Psoas muscle (tissue), 8 donors: ENCODE measurements around the gene PCCA. TPM values are rescaled to one million over a fixed set of nuclear protein-coding genes. Genes with fewer than 3 reads are reported as not detected.

Experiments used
- ATAC-seq, 4 donors: fragments of 200-7000 bp; cut with Tn5 transposase; one replicate each; pipeline ENCODE4 v1.9.1; 2020; ENCODE audit warnings: moderate library complexity in 3 of 4, mild to moderate bottlenecking in 2 of 4
- DNase-seq, 2 donors: peaks; one replicate each; pipeline ENCODE4 v3.0.0-alpha.2; 2020
- H3K27ac ChIP-seq: fragments of 200-600 bp; one replicate; pipeline ENCODE4 v1.8.0; 2022
- H3K27me3 ChIP-seq, 3 donors: fragments of 200-600 bp in 1 of 3; one replicate each; pipeline versions ENCODE4 v1.6.1 to v1.8.0; 2013 to 2022; ENCODE audit warnings: low read length in 2 of 3, mild to moderate bottlenecking in 2 of 3, moderate library complexity in 1 of 3; ENCODE audit not compliant: insufficient read depth in 3 of 3
- H3K36me3 ChIP-seq, 2 donors: fragments of 200-600 bp in 1 of 2; one replicate each; pipeline versions ENCODE4 v1.6.1 to v1.8.0; 2013 to 2022; ENCODE audit warnings: low read depth in 1 of 2, mild to moderate bottlenecking in 1 of 2, moderate library complexity in 1 of 2; ENCODE audit not compliant: insufficient read depth in 1 of 2
- H3K4me1 ChIP-seq: fragments of 200-600 bp; one replicate; pipeline ENCODE4 v1.8.0; 2022
- H3K4me3 ChIP-seq: fragments of 200-600 bp; one replicate; pipeline ENCODE4 v1.8.0; 2022; ENCODE audit warnings: mild to moderate bottlenecking
- H3K9me3 ChIP-seq: fragments of 200-600 bp; one replicate; pipeline ENCODE4 v1.8.0; 2022
- CTCF ChIP-seq: fragments of 200-600 bp; IDR thresholded peaks from one replicate; pipeline ENCODE4 v1.8.0; 2022; ENCODE audit warnings: antibody characterized with exemption
- WGBS, 3 donors: extraction: QIAGEN DNeasy Blood & Tissue Kit; methylation state at CpG; one replicate each; pipeline versions ENCODE4 v1.1.6 to v1.1.7; 2013; 5-methylcytosine and 5-hydroxymethylcytosine counted together
- intact Hi-C, 2 donors: fragments of 100-400 bp; cut with DNase I; formaldehyde crosslinking; loops; one replicate each; pipeline versions ENCODE4 v1.11.0 to v1.14.2; 2022
- polyA plus RNA-seq, 3 donors: library from polyadenylated mRNA; stranded (reverse); fragments of 200-250 nt; gene quantifications; one replicate each; pipeline ENCODE4 v1.2.3, GENCODE V29; 2013
- total RNA-seq, 4 donors: library from RNA; stranded (reverse); fragmentation: NEBNext Ultra II Directional in 2 of 4; extraction: Animal tissue kit (Norgen Biotek cat#: 25700) in 2 of 4; gene quantifications; one replicate each; pipeline versions ENCODE4 v1.2.1 to v1.2.4, GENCODE V29; 2021 to 2023
- donor health status: healthy with polysubstance abuse.
- donor health status: DM: no; HTN: no; CAD: no; lungs with moderate emphysema.
- donor health status: Bipolar disorder and iron deficiency.
- donor health status: healthy.
- donor health status: DM: yes; HTN: yes; CAD: no.
- donor health status: DM: no; HTN: no; CAD: no.
- donor health status: DM: no; HTN: no; CAD: no.
- donor health status: DM: yes; HTN: yes; CAD: no.

The PCCA gene
- total and polyA plus RNA-seq, 7 donors = 6.2 to 23.9 (median 13.3) TPM

DNA sequence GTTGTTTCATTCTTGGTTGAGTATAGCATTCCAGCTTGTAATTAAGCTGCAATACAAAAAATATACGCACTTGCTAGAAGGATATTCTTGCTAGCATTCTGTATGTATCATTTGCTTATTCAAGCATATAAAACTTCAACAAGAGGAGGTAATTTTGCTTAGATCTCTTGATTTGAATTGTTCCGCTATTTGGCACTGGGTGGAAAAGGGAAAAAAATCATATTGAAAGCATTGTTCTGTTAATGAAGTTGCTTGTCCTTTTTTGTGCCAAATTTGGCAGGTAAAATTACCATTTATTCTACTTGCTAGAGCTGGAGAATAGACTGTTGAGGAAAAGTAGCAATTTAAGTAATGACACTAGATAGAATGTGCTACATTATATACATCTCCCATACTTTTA is 309.5 kb downstream of the PCCA start:
- WGBS, 3 donors = 90 to 96% (median 94%) methylated on average over 2 of the region's 2 CpGs
- ATAC-seq = no peak
- Histone ChIP-seq H3K27ac (no peak overlapping the region), H3K9me3 (no peaks in the 10 kb centered on the region), H3K27me3 (no peaks in the 10 kb centered on the region), H3K4me1 (no peaks in the 10 kb centered on the region), H3K36me3 (no peaks in the 10 kb centered on the region), H3K4me3 (no peak overlapping the region)
- no peak for DNase-seq
- TF ChIP-seq CTCF = no peak
- intact Hi-C loops = no loop called here

GRCh38 chr13:100399455-100399854 is 310.6 kb downstream of the PCCA start:
- 33 to 73% (median 35%) methylated on average over 1 of the region's 1 CpG for WGBS, 3 donors
- H3K4me3 ChIP-seq = no peak overlapping the region
- no peaks in the 10 kb centered on the region for H3K9me3 ChIP-seq
- DNase-seq = no peak
- no peaks in the 10 kb centered on the region for H3K4me1 ChIP-seq
- no peak for TF ChIP-seq CTCF
- no peak for ATAC-seq
- H3K27me3 ChIP-seq = no peaks in the 10 kb centered on the region
- H3K36me3 ChIP-seq = no peaks in the 10 kb centered on the region
- intact Hi-C loops = no loop called here
- H3K27ac ChIP-seq = no peak overlapping the region

- intact Hi-C loops = no loop called here
- ATAC-seq = no peak
- no peak for DNase-seq
- TF ChIP-seq CTCF = no peak
- no peak overlapping the region for H3K4me3 ChIP-seq
- H3K4me1 ChIP-seq = no peaks in the 10 kb centered on the region
- peaks cover 20% of the 10 kb centered on the region for H3K9me3 ChIP-seq
- H3K27me3 ChIP-seq = no peaks in the 10 kb centered on the region
- WGBS, 3 donors = 82 to 89% (median 86%) methylated on average over 6 of the region's 6 CpGs
- H3K27ac ChIP-seq = no peak overlapping the region
- no peaks in the 10 kb centered on the region for H3K36me3 ChIP-seq
Measured at GRCh38 chr13:100403675-100404074, 314.8 kb downstream of the PCCA start.

- DNase-seq = no peak
- WGBS, 3 donors = 98 to 99% (median 99%) methylated on average over 5 of the region's 5 CpGs
- peaks cover 44% of the 10 kb centered on the region for H3K9me3 ChIP-seq
Measured at GRCh38 chr13:100409132-100409531, 320.2 kb downstream of the PCCA start.

More at GRCh38 chr13:100409132-100409531, 320.2 kb downstream of the PCCA start:
- ATAC-seq = no peak
- no peak overlapping the region for H3K27ac ChIP-seq
- H3K27me3 ChIP-seq = no peaks in the 10 kb centered on the region
- intact Hi-C loops = no loop called here
- H3K4me3 ChIP-seq = no peak overlapping the region
- no peaks in the 10 kb centered on the region for H3K36me3 ChIP-seq
- H3K4me1 ChIP-seq = no peaks in the 10 kb centered on the region
- TF ChIP-seq CTCF = no peak
